Thyroid gland (tissue), 4 donors: ENCODE data around the gene CCDC50. TPM values are rescaled to one million over a fixed set of nuclear protein-coding genes. Genes with fewer than 3 reads are reported as not detected.

ENCODE experiments used
- DNase-seq, 2 donors: peaks; one replicate each; pipeline ENCODE4 v3.0.0-alpha.2; 2019
- H3K27ac ChIP-seq, 3 donors: fragments of 200-600 bp; sonication (generic); 1 replicate in 2 of 3; 2 replicates in 1 of 3; pipeline ENCODE4 v1.5.1; 2016 to 2019; ENCODE audit warnings: mild to moderate bottlenecking in 1 of 3, moderate library complexity in 1 of 3
- H3K27me3 ChIP-seq: fragments of 200-600 bp; sonication (generic); one replicate; pipeline ENCODE4 v1.5.1; 2019
- H3K36me3 ChIP-seq, 2 donors: fragments of 200-600 bp; sonication (generic); one replicate each; pipeline ENCODE4 v1.5.1; 2016 to 2019
- H3K4me1 ChIP-seq, 2 donors: fragments of 200-600 bp; sonication (generic); one replicate each; pipeline ENCODE4 v1.5.1; 2017 to 2019
- H3K4me3 ChIP-seq, 3 donors: fragments of 200-600 bp; sonication (generic); replicated peaks in 1 of 3; 1 replicate in 2 of 3; 2 replicates in 1 of 3; pipeline ENCODE4 v1.5.1; 2016; ENCODE audit warnings: mild to moderate bottlenecking in 1 of 3
- H3K9me3 ChIP-seq: fragments of 200-600 bp; sonication (generic); one replicate; pipeline ENCODE4 v1.5.1; 2017
- CTCF ChIP-seq, 6 experiments: fragments of 200-600 bp in 3 of 6; fragments of 450-650 bp in 3 of 6; sonication (generic) in 3 of 6; IDR thresholded peaks; one replicate each; pipeline ENCODE4 v1.5.1; 2016 to 2019; ENCODE audit warnings: antibody characterized with exemption in 6 of 6, mild to moderate bottlenecking in 2 of 6, inconsistent platforms in 1 of 6, moderate library complexity in 1 of 6
- POLR2A ChIP-seq, 2 donors: fragments of 450-650 bp; IDR thresholded peaks; one replicate each; pipeline ENCODE4 v1.6.1; 2017; ENCODE audit warnings: antibody characterized with exemption in 2 of 2, mild to moderate bottlenecking in 2 of 2, moderate library complexity in 1 of 2
- WGBS, 2 donors: methylation state at CpG; one replicate each; pipeline ENCODE4 v1.1.5; 2017; 5-methylcytosine and 5-hydroxymethylcytosine counted together
- intact Hi-C: fragments of 100-400 bp; cut with DNase I; formaldehyde crosslinking; loops from one replicate; pipeline ENCODE4 v1.15.1; 2023
- total RNA-seq, 4 donors: library from RNA; depleted of rRNA; stranded (reverse); fragments of >200 nt; gene quantifications; one replicate each; pipeline ENCODE4 v1.2.3, GENCODE V29; 2016

CCDC50 gene
- total RNA-seq, 4 donors from 2014 or later, result 63.3 to 104 (median 91.1) TPM

- Histone ChIP-seq H3K27me3 (no peaks in the 10 kb centered on the region), H3K4me1 (peaks cover 0 to 8% of the 10 kb centered on the region in 2 donors), H3K36me3 (peaks cover 3% of the 10 kb centered on the region in 2 donors), H3K4me3 (no peak overlapping the region), H3K9me3 (no peaks in the 10 kb centered on the region), H3K27ac (peak overlapping the region in 1 of 3 donors; percentile 78)
- 82 to 84% methylated on average over 1 of the region's 1 CpG for WGBS, 2 donors
- TF ChIP-seq CTCF (IDR thresholded peaks at IDR 0.05) (peak in 2 of 6 experiments; percentile 24 to 29), POLR2A (IDR thresholded peaks at IDR 0.05) (no peak)
- intact Hi-C loops, result loop anchor here (10.0 kb wide), 1 partner anchor 54 kb away; the partner anchor contains the start of gene UTS2B
- no peak for DNase-seq
Measured at GRCh38 chr3:191388823-191389222, 59.6 kb downstream of the CCDC50 start.

GRCh38 chr3:191390580-191390979 is 61.4 kb downstream of the CCDC50 start:
- Histone ChIP-seq H3K27ac (no peak overlapping the region), H3K36me3 (peaks cover 3% of the 10 kb centered on the region in 2 donors), H3K27me3 (no peaks in the 10 kb centered on the region), H3K4me3 (no peak overlapping the region), H3K4me1 (peaks cover 0 to 8% of the 10 kb centered on the region in 2 donors), H3K9me3 (no peaks in the 10 kb centered on the region)
- intact Hi-C loops, result no loop called here
- 98 to 100% methylated on average over 3 of the region's 3 CpGs for WGBS, 2 donors
- DNase-seq, result no peak
- no peak for TF ChIP-seq POLR2A (IDR thresholded peaks at IDR 0.05)
- no peak for TF ChIP-seq CTCF (IDR thresholded peaks at IDR 0.05)

GRCh38 chr3:191391861-191392808 is 62.9 kb downstream of the CCDC50 start:
- intact Hi-C loops, result no loop called here

GRCh38 chr3:191393146-191393545 is 64.0 kb downstream of the CCDC50 start:
- Histone ChIP-seq H3K4me1 (no peaks in the 10 kb centered on the region), H3K4me3 (no peak overlapping the region), H3K36me3 (peaks cover 3% of the 10 kb centered on the region in 2 donors), H3K27ac (no peak overlapping the region), H3K27me3 (no peaks in the 10 kb centered on the region), H3K9me3 (no peaks in the 10 kb centered on the region)
- intact Hi-C loops, result no loop called here
- TF ChIP-seq CTCF (IDR thresholded peaks at IDR 0.05) (no peak), POLR2A (IDR thresholded peaks at IDR 0.05) (no peak)
- DNase-seq, result no peak

More at GRCh38 chr3:191391861-191392808, 62.9 kb downstream of the CCDC50 start:
- H3K9me3 ChIP-seq, result no peaks in the 10 kb centered on the region
- H3K4me1 ChIP-seq, result peaks cover 0 to 1% of the 10 kb centered on the region in 2 donors
- H3K4me3 ChIP-seq, result no peak overlapping the region
- H3K27me3 ChIP-seq, result no peaks in the 10 kb centered on the region
- 92 to 97% methylated on average over 2 of the region's 2 CpGs for WGBS, 2 donors
- H3K36me3 ChIP-seq, result peaks cover 3% of the 10 kb centered on the region in 2 donors
- H3K27ac ChIP-seq, result no peak overlapping the region
- DNase-seq, result no peak
- TF ChIP-seq POLR2A (IDR thresholded peaks at IDR 0.05) (no peak), CTCF (IDR thresholded peaks at IDR 0.05) (no peak)

- peaks cover 6 to 7% of the 10 kb centered on the region in 2 donors for H3K4me1 ChIP-seq
- no peaks in the 10 kb centered on the region for H3K9me3 ChIP-seq
- no peak for DNase-seq
- no peaks in the 10 kb centered on the region for H3K27me3 ChIP-seq
- no peak for TF ChIP-seq CTCF (IDR thresholded peaks at IDR 0.05)
- no peak for TF ChIP-seq POLR2A (IDR thresholded peaks at IDR 0.05)
- no peaks in the 10 kb centered on the region for H3K36me3 ChIP-seq
- WGBS, 2 donors, result 88 to 97% methylated on average over 3 of the region's 3 CpGs
- intact Hi-C loops, result no loop called here
- no peak overlapping the region for H3K27ac ChIP-seq
- H3K4me3 ChIP-seq, result no peak overlapping the region
Measured at GRCh38 chr3:191397771-191398170, 68.6 kb downstream of the CCDC50 start.
